ENCODE data around the gene ARID1A. TPM values are rescaled to one million over a fixed set of nuclear protein-coding genes. Genes with fewer than 3 reads are reported as not detected.

ARID1A gene
- total and polyA plus RNA-seq, 9 of the 15 experiments (the other 6 are each of a cell fraction or from before 2014, with no cell fraction given) = 8.3 to 88.3 (median 22.5) TPM

GRCh38 chr1:26827106-26827604 is 131.3 kb downstream of the ARID1A start:
- Histone ChIP-seq H3K4me1 (replicated peaks in 1 of 2; ENCODE audit: control insufficient read depth in 2 of 2, insufficient read depth in 2 of 2, low read length in 2 of 2) (peaks cover 42 to 44% of the 10 kb centered on the region in 2 experiments), H3K27ac (ENCODE audit: extremely low read depth, low read depth, low read length) (no peak overlapping the region; the same call in 2 of the 3 replicates), H3K4me3 (peak overlapping the region; percentile 58), H3K27me3 (ENCODE audit: control insufficient read depth in 2 of 2, insufficient read depth in 2 of 2, low read length in 2 of 2) (no peaks in the 10 kb centered on the region), H4K20me1 (replicated peaks; ENCODE audit: control insufficient read depth, insufficient read depth, low read length) (peaks cover 16% of the 10 kb centered on the region; the same call in 1 of the 2 replicates), H3K36me3 (ENCODE audit: control insufficient read depth, insufficient read depth, low read length) (peaks cover 35% of the 10 kb centered on the region), H3K79me2 (ENCODE audit: control insufficient read depth, insufficient read depth, low read length) (peaks cover 41% of the 10 kb centered on the region), H3K9me1 (ENCODE audit: control insufficient read depth, insufficient read depth, low read length) (peaks cover 10% of the 10 kb centered on the region), H3K9me3 (replicated peaks; ENCODE audit: control insufficient read depth, insufficient read depth, low read depth, low read length) (no peaks in the 10 kb centered on the region), H2AFZ (ENCODE audit: low read depth, low read length) (0 out of 2 replicates have a peak overlapping the region, but pooled peaks have one; percentile 37), H3K4me2 (ENCODE audit: insufficient read depth, low read length) (peak overlapping the region; percentile 85), H3K9ac (ENCODE audit: insufficient read depth in 1 of 2, low read depth in 2 of 2, low read length in 2 of 2) (peak overlapping the region; percentile 50 to 93; a peak in 3 of 4 replicates)
- ATAC-seq (no peak), DNase-seq (ENCODE audit: extremely low read depth in 1 of 4, low spot score in 3 of 4) (no peak), FAIRE-seq (no peak)
- intact Hi-C loops (cut with micrococcal nuclease) (no loop called here), in situ Hi-C loops (cut with MboI) (no loop called here)
- ChIA-PET CTCF (ENCODE audit: low intra/inter-chr PET ratio) (interaction anchor here (0.6 to 0.7 kb wide), 2 partner anchors 16 to 95 kb away, joined by 3 to 4 read pairs; no protein-coding TSS in a partner anchor), POLR2A (interaction anchor here (0.7 to 2.2 kb wide), 2 partner anchors 11 to 182 kb away, joined by 3 to 7 read pairs; no protein-coding TSS in a partner anchor)
- BruUV-seq (replicated peaks) = no TSS peak
- 3% methylated on average over 12 of the region's 17 CpGs for WGBS (ENCODE audit: insufficient coverage, low coverage, missing lambda C conversion rate)
- TF ChIP-seq XRCC3 (IDR thresholded peaks at IDR 0.05) = no peak
- peak in 1 of 3 experiments; percentile 3 for TF ChIP-seq YY1 (IDR thresholded peaks at IDR 0.05; ENCODE audit: borderline replicate concordance in 1 of 3, control insufficient read depth in 1 of 3, extremely low read depth in 1 of 3, insufficient read depth in 3 of 3, insufficient read length in 1 of 3, insufficient replicate concordance in 2 of 3, low read depth in 1 of 3, low read length in 2 of 3)
- no peak for TF ChIP-seq STAT5A (IDR thresholded peaks at IDR 0.05; ENCODE audit: borderline replicate concordance, low read length)
- no peak for TF ChIP-seq TAF1 (IDR thresholded peaks at IDR 0.05; ENCODE audit: control insufficient read depth, extremely low read depth, insufficient read depth, low read length, severe bottlenecking)
- TF ChIP-seq HDAC2 (IDR thresholded peaks at IDR 0.05) = no peak
- TF ChIP-seq ZBTB7A (IDR thresholded peaks at IDR 0.05; ENCODE audit: borderline replicate concordance, control insufficient read depth, low read depth, low read length) = 0 out of 2 replicates have a peak, but pooled peaks have one; percentile 34
- no peak for TF ChIP-seq MIER1 (IDR thresholded peaks at IDR 0.05; ENCODE audit: low read depth)
- TF ChIP-seq TEAD4 (IDR thresholded peaks at IDR 0.05; ENCODE audit: low read length) = no peak
- TF ChIP-seq TEAD4 (CRISPR knock-in tag; IDR thresholded peaks at IDR 0.05; ENCODE audit: borderline replicate concordance) = no peak
- no peak for TF ChIP-seq CHD2 (IDR thresholded peaks at IDR 0.05; ENCODE audit: low read depth, low read length)
- no peak for TF ChIP-seq SUPT5H (IDR thresholded peaks at IDR 0.05)
- 0 out of 4 replicates have a peak, but pooled peaks of 1 of the 2 experiments have one; percentile 36 for TF ChIP-seq SIN3A (IDR thresholded peaks at IDR 0.05; ENCODE audit: borderline replicate concordance in 2 of 2, control insufficient read depth in 1 of 2, low read depth in 2 of 2, low read length in 2 of 2)

Measured in K562 (cell line).